Adipose tissue (tissue), 3 donors: ENCODE data around the gene SLC30A1. TPM values are rescaled to one million over a fixed set of nuclear protein-coding genes. Genes with fewer than 3 reads are reported as not detected.

Experiments
- H3K27ac ChIP-seq: one replicate; pipeline ENCODE4 v1.5.1; 2013; ENCODE audit warnings: low read depth, low read length
- WGBS, 3 donors: extraction: QIAGEN DNeasy Blood & Tissue Kit; methylation state at CpG; one replicate each; pipeline ENCODE4 v1.1.7; 2013; 5-methylcytosine and 5-hydroxymethylcytosine counted together
- polyA plus RNA-seq, 3 donors: library from polyadenylated mRNA; stranded (reverse); fragments of 200-250 nt; gene quantifications; one replicate each; pipeline ENCODE4 v1.2.3, GENCODE V29; 2013
- donor health status: healthy with polysubstance abuse.
- donor health status: Bipolar disorder and iron deficiency.
- donor health status: healthy.

The SLC30A1 gene
- polyA plus RNA-seq, 3 donors, result 4.7 to 20.5 (median 5.3) TPM

GRCh38 chr1:211610779-211611556, 32.0 kb upstream of the SLC30A1 start:
- WGBS, 3 donors, result 41 to 52% (median 44%) methylated on average over 9 of the region's 9 CpGs
- no peak overlapping the region for H3K27ac ChIP-seq

DNA sequence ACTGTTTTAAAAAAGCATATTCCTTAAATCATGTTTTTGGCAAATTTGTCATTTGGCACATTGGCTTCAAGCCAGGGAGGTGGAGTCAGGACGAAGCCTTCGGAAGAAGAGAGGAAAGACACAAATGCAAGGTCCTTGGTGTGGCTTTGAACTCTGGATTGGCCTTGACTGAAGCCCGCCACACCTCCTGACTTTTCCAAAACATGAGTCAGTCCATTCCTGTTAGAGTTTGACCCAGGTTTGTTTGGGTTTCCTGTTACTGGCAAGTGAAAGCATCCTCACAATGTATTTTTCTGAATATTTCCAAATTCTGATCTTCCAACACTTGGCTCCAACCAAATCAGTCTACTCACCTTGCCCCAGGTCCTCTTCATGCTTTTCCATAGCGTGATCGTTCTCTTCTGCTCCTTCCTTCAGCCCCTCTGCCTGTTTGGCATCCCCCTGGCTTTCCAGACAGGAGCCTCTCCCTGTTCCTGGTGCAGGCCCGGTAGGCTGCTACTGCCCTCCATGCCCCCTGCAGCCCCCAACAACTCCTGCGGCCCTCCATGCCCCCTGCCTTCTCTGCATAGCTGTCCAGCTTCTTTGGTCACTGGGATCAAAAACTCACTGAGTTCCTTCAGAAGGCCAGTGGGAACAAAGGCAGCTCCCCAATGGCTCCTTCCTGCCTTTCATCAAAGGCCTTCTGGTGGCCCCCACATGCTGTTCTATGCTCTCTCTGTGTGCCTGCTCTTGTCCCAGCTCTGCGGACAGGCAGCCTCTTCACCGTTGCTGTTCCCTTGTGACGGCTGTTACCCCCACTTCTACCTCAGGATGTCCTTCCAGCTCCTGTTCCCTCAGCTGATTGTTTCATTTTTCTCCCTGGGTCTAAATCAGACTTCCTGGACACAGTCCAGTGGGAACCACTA, 30.4 kb upstream of the SLC30A1 start:
- 79 to 89% (median 84%) methylated on average over 10 of the region's 10 CpGs for WGBS, 3 donors
- no peak overlapping the region for H3K27ac ChIP-seq

DNA sequence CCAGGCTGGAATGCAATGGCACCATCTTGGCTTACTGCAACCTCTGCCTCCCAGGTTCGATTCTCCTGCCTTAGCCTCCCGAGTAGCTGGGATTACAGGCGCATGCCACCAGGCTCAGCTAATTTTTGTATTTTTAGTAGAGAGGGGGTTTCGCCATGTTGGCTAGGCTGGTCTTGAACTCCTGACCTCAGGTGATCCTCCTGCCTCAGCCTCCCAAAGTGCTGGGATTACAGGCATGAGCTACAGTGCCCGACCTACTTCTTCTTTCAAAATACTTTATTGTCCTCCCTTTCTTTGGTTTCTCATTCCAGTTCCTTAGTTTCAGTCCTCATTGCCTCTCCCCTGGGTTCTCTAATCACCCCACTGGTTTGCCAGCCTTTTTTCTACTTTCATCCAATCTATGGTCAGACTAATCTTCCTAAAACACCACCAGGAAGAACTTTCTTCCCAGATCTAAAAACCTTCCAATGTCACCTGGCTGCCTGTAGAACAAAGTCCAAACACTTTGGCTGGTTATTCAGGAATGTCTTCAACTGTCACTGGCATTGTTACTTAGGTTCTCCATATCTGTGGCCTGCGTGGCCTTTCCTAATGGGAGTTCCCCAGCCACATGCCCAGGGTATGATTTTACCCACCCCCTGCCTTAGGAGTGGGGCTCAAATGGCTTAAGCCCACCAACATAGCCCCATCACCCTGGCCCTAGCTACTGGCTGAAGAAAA, 29.0 kb upstream of the SLC30A1 start:
- H3K27ac ChIP-seq, result no peak overlapping the region
- 78 to 89% (median 84%) methylated on average over 6 of the region's 6 CpGs for whole genome bisulfite sequencing, 3 donors

- no peak overlapping the region for H3K27ac ChIP-seq
- 54 to 83% (median 55%) methylated on average over 12 of the region's 12 CpGs for WGBS, 3 donors
Observed at GRCh38 chr1:211606914-211607753, 28.2 kb upstream of the SLC30A1 start.

GRCh38 chr1:211606332-211606913, 27.5 kb upstream of the SLC30A1 start:
- WGBS, 3 donors, result 61 to 87% (median 83%) methylated on average over 8 of the region's 8 CpGs

DNA sequence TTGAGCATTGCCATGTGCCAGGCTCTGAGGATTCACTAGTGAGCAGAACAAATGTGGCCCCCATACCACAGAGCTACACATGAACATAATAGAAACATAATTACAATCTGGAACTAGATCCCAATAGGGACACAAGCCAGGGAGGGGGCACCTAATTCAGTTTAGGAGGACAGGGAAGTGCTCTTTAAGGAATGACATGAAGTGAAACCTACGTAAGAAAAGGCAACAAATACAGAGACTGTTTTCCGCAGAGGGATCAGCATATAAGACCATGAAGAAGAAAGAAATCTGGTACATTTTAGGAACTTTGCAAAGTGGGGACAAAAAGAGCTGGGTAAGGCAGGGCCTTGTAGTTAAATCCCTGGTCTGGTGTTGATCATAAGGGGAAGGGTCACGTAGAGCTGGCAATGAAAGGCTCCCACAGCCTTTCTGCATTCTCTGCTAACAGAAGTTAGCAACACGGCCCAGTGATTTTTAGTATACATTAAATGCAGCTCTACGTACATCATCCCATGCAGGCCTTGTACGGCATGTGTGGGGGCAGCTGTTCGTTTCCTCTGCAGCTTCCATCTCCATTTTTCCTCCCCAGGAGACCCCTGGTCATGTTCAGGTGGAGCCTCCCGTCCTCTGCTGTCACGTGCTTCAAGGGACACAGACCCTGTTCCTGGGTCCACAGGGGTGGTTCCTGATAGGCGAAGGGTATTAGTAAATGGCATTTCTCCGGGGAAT, 26.8 kb upstream of the SLC30A1 start:
- 88 to 92% (median 91%) methylated on average over 11 of the region's 11 CpGs for WGBS, 3 donors
- no peak overlapping the region for H3K27ac ChIP-seq

More at GRCh38 chr1:211606332-211606913, 27.5 kb upstream of the SLC30A1 start:
- H3K27ac ChIP-seq, result no peak overlapping the region

DNA sequence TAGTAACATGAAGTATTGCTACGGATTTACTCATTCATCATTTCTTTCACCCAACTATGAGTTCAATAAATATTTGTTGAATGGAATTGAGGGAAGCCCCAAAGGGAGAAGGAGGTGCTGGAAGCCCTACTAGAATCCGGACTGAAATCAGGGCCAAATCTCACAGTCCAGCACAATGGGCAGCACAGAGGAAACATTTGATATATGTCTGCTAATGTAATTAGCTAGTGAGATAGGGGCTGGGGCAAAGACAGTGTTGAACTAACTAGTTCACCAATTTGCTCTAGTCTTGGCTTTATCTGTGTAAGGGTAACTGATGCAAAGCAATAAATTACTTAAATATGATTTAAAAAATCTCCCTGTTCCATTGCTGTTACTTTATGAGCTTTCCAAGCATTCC, 26.1 kb upstream of the SLC30A1 start:
- H3K27ac ChIP-seq, result no peak overlapping the region
- 69 to 84% (median 79%) methylated on average over 2 of the region's 2 CpGs for WGBS, 3 donors

DNA sequence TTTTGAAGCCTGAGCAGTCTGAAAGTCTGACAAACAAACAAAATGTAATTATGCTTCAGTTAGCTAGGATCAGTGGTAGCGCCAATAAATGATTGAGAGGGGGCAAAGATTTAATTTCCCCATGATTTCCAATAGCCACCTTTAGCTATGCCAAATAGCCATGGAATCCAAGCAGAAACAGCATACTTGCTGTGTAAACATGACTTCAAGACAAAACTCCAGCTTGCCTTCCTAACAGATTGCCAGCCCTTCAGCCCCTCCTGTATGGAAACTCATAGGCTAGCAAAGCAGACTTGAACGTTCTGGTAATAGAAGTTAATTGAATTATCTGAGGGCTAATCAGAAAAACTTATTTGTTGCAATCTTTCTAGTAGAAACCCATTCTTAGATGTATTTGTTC, 25.6 kb upstream of the SLC30A1 start:
- WGBS, 3 donors, result 80 to 92% (median 85%) methylated on average over 2 of the region's 2 CpGs
- H3K27ac ChIP-seq, result no peak overlapping the region

DNA sequence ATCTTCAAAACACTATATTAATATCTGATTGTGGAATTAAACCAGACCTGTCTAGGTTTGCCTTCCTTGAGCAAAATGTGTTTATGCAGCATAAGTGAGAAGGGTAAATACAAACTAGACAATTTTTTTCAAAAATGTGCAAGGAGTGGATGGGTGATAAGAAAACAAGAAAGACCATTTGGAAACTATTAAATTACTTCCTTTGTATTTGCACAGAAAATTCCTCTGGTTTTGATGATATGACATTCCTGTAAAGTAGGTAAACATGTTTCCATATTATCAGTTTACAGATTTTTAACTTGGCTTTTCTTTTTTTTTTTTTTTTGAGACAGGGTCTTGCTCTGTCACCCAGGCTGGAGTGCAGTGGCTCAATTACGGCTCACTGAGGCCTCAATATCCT, 24.8 kb upstream of the SLC30A1 start:
- WGBS, 3 donors, result 84 to 100% (median 97%) methylated on average over 1 of the region's 1 CpG
- H3K27ac ChIP-seq, result no peak overlapping the region

DNA sequence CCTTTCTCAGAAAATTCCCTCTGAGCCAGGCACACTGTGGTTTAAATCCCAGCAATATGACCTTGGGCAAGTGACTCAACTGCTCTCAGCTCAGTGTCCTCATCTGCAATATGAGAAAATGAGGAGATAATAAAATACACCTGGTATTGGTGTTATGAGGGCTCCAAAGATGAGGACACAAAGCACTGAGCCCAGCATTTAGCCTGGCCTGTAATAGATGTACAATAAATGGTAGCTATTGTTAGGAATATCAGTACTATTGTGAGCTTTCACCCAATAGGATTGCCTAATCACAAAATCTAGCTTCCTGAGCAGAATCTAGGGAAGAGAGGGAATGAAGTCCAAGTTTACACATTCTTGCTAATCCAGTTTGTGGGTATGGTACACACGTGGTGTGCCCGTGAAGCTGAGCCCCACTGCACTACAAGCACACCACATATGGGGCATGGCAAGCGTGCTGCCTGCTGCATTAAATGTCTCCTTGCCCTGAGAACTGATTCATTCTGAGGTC, 24.3 kb upstream of the SLC30A1 start:
- WGBS, 3 donors, result 76 to 95% (median 84%) methylated on average over 3 of the region's 3 CpGs

DNA sequence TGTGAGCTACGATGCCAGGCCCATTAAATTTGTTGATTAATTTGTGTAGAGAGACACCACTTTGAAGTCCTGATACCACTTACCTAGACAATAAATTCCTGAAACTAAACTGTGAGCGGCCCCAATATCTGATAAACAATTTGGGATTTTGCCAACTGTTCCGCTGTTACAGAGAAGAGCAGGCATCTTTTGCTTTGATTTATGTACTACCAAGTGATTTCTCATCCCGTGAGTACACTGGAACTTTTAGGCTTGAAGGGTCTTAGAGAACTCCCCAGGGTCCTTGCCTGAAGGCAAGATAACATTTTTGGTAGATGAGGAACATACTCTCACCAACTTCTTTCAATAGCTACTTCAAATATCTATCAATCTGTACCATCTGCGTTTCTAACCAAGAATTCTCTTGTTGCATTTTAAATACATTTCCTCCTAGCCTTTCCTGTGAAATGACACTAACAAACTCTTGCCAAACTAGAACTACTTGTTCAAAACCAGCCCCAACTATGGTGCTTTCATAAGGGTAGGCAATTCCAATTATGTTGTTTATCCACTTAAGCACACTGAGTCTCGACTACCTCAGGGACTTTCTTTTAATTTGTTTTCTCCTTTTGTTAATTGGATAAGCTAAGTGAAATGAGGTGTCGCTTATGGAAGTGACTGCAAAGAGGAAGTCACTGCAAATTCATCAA, 23.2 kb upstream of the SLC30A1 start:
- WGBS, 3 donors, result 39 to 49% (median 41%) methylated on average over 7 of the region's 7 CpGs
- no peak overlapping the region for H3K27ac ChIP-seq

More for the DNA sequence above, 24.3 kb upstream of the SLC30A1 start:
- no peak overlapping the region for H3K27ac ChIP-seq

- no peak overlapping the region for H3K27ac ChIP-seq
- 85 to 96% (median 88%) methylated on average over 3 of the region's 3 CpGs for WGBS, 3 donors
Observed at GRCh38 chr1:211601159-211601558, 22.2 kb upstream of the SLC30A1 start.

GRCh38 chr1:211599250-211599649, 20.3 kb upstream of the SLC30A1 start:
- H3K27ac ChIP-seq, result no peak overlapping the region

GRCh38 chr1:211598514-211598913, 19.6 kb upstream of the SLC30A1 start:
- no peak overlapping the region for H3K27ac ChIP-seq
- 73 to 89% (median 74%) methylated on average over 4 of the region's 4 CpGs for WGBS, 3 donors

DNA sequence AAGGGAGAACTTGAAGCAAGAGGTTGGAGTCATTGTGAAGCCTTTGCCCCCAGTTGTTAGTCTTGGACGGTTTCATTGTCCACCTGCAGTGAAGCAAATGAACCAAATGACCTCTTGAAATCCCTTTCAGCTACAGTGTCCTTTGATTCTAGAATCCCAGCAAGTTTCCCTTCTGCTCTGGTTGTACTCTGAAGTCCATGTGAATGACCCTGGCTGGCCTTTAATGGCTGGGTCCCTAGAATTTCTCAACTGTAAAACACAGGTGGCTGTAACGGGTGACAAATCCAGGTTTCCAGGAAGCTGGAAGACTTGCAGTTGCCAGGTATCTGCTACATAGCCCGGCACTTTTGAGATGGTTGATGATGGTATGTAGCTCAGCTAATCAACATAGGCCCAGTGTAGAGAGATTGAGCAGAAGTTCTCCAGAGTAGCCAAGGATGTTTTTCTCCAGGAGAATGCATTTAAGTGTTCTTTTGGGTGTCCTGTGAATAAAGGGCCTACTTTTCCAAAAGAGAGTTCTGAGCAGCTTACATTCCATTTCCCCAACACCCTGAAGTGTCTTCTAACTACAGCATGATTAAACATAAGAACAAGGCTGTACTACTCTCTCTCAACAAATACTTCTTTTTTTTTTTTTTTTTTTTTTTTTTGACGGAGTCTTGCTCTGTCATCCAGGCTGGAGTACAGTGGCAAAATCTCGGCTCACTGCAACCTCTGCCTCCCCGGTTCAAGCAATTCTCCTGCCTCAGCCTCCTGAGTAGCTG, 17.6 kb upstream of the SLC30A1 start:
- H3K27ac ChIP-seq, result no peak overlapping the region
- WGBS, 3 donors, result 77 to 86% (median 78%) methylated on average over 5 to 6 of the region's 6 CpGs

GRCh38 chr1:211595419-211595818, 16.5 kb upstream of the SLC30A1 start:
- H3K27ac ChIP-seq, result no peak overlapping the region
